K562 (cell line): ENCODE data around the gene BMP6. TPM values are rescaled to one million over a fixed set of nuclear protein-coding genes. Genes with fewer than 3 reads are reported as not detected.

Experiments
- ATAC-seq: fragments of 200-7000 bp; cut with Tn5 transposase; 3 replicates; pipeline ENCODE4 v1.9.1; 2020; ENCODE audit warnings: moderate library complexity
- BruUV-seq: library from RNA; stranded (reverse); fragments of 400-500 nt; replicated peaks from 2 replicates; lab custom pipeline; 2021; lab: Mats Ljungman, UMichigan
- CTCF ChIA-PET: fragments of 300-600 bp; formaldehyde crosslinking; extraction: SDS; loops from one replicate; lab custom pipeline; 2021; ENCODE audit warnings: low intra/inter-chr PET ratio; lab: Yijun Ruan, JAX
- POLR2A ChIA-PET: fragments of 300-600, 350-650 bp; sonication (Branson Sonifier 250); formaldehyde crosslinking; extraction: SDS; loops from one replicate; lab custom pipeline; 2021; ENCODE audit warnings: antibody characterized with exemption, inconsistent platforms; lab: Yijun Ruan, JAX
- DNase-seq, 4 experiments: peaks; one replicate each; pipeline versions ENCODE4 v3.0.0 to v3.0.0-alpha.2; 2011 to 2018; ENCODE audit warnings: low spot score in 3 of 4, mixed read lengths in 3 of 4; ENCODE audit errors: extremely low read depth in 1 of 4
- FAIRE-seq: peaks from 2 replicates; lab custom pipeline; 2011; peaks lifted over from hg19 to GRCh38; lab: Jason Lieb, UNC
- H2AFZ ChIP-seq: 2 replicates; pipeline ENCODE4 v1.6.0; 2011; ENCODE audit warnings: low read depth, low read length, control low read depth, inconsistent platforms
- H3K27ac ChIP-seq: fragments of 200-600 bp; 3 replicates; pipeline ENCODE4 v1.8.0; 2011; ENCODE audit warnings: low read depth, mild to moderate bottlenecking, control low read depth, inconsistent platforms, low read length, moderate library complexity, mixed read lengths; ENCODE audit errors: extremely low read depth
- H3K27me3 ChIP-seq, 2 experiments: fragments of 300-600 bp in 1 of 2; 2 replicates in 1 of 2; 3 replicates in 1 of 2; pipeline versions ENCODE4 v1.6.0 to v1.8.0; 2011; ENCODE audit warnings: inconsistent platforms in 2 of 2, low read length in 2 of 2, mild to moderate bottlenecking in 1 of 2, mixed read lengths in 1 of 2, moderate library complexity in 1 of 2; ENCODE audit not compliant: control insufficient read depth in 2 of 2, insufficient read depth in 2 of 2
- H3K36me3 ChIP-seq: fragments of 300-600 bp; 3 replicates; pipeline ENCODE4 v1.8.0; 2011; ENCODE audit warnings: mild to moderate bottlenecking, low read length, inconsistent platforms; ENCODE audit not compliant: control insufficient read depth, insufficient read depth
- H3K4me1 ChIP-seq, 2 experiments: fragments of 200-600 bp in 1 of 2; replicated peaks in 1 of 2; 2 replicates in 1 of 2; 3 replicates in 1 of 2; pipeline versions ENCODE4 v1.5.1 to v1.8.0; 2011; ENCODE audit warnings: inconsistent platforms in 2 of 2, low read length in 2 of 2, mild to moderate bottlenecking in 1 of 2, mixed read lengths in 1 of 2, moderate library complexity in 1 of 2; ENCODE audit not compliant: control insufficient read depth in 2 of 2, insufficient read depth in 2 of 2
- H3K4me2 ChIP-seq: 2 replicates; pipeline ENCODE4 v1.6.1; 2011; ENCODE audit warnings: low read length, control low read depth, inconsistent platforms, mixed read lengths; ENCODE audit not compliant: insufficient read depth
- H3K4me3 ChIP-seq: fragments of 200-600 bp; sonication (generic), shearing (Covaris generic); 2 replicates; pipeline ENCODE4 v1.5.1; 2016; ENCODE audit warnings: control low read depth, inconsistent platforms
- H3K79me2 ChIP-seq: fragments of 200-600 bp; 3 replicates; pipeline ENCODE4 v1.8.0; 2011; ENCODE audit warnings: low read length, inconsistent platforms; ENCODE audit not compliant: control insufficient read depth, insufficient read depth
- H3K9ac ChIP-seq, 2 experiments: 2 replicates each; pipeline versions ENCODE4 v1.6.0 to v1.6.1; 2011; ENCODE audit warnings: low read depth in 2 of 2, low read length in 2 of 2, control low read depth in 1 of 2, inconsistent platforms in 1 of 2, mild to moderate bottlenecking in 1 of 2, mixed read lengths in 1 of 2; ENCODE audit not compliant: insufficient read depth in 1 of 2
- H3K9me1 ChIP-seq: one replicate; pipeline ENCODE4 v1.6.0; 2011; ENCODE audit warnings: inconsistent platforms, mild to moderate bottlenecking, low read length, moderate library complexity; ENCODE audit not compliant: control insufficient read depth, insufficient read depth
- H3K9me3 ChIP-seq: replicated peaks from 2 replicates; pipeline ENCODE4 v1.5.1; 2011; ENCODE audit warnings: low read depth, low read length, inconsistent platforms; ENCODE audit not compliant: control insufficient read depth, insufficient read depth
- H4K20me1 ChIP-seq: replicated peaks from 2 replicates; pipeline ENCODE4 v1.6.1; 2011; ENCODE audit warnings: low read length, inconsistent platforms, mixed read lengths; ENCODE audit not compliant: control insufficient read depth, insufficient read depth
- CREB1 ChIP-seq, 2 experiments: sonication (generic) in 1 of 2; formaldehyde crosslinking in 1 of 2; IDR thresholded peaks; 2 replicates each; pipeline versions ENCODE4 v1.6.1 to v1.8.0; 2012 to 2022; ENCODE audit warnings: inconsistent platforms in 1 of 2, mild to moderate bottlenecking in 1 of 2, missing genetic modification reagents in 1 of 2, moderate library complexity in 1 of 2
- DACH1 ChIP-seq: fragments of 450-650 bp; IDR thresholded peaks from 2 replicates; pipeline ENCODE4 v1.6.1; 2018; ENCODE audit not compliant: partially characterized antibody
- ERF ChIP-seq: fragments of 450-650 bp; formaldehyde crosslinking; IDR thresholded peaks from 2 replicates; pipeline ENCODE4 v1.4.0; 2020; ENCODE audit warnings: mild to moderate bottlenecking, mixed read lengths
- GATAD2A ChIP-seq: fragments of 450-650 bp; IDR thresholded peaks from 2 replicates; pipeline ENCODE4 v1.6.1; 2017
- HINFP ChIP-seq: fragments of 450-650 bp; conservative IDR thresholded peaks from 2 replicates; pipeline ENCODE4 v1.6.1; 2016; ENCODE audit warnings: missing genetic modification characterization, low read depth, mild to moderate bottlenecking, control low read depth, missing compliant biosample characterization
- HNRNPH1 ChIP-seq: fragments of 200-400 bp; formaldehyde crosslinking; optimal IDR thresholded peaks from 2 replicates; pipeline ENCODE3; 2017; ENCODE audit warnings: low read depth, mild to moderate bottlenecking, low read length, moderate library complexity
- KLF16 ChIP-seq: IDR thresholded peaks from 2 replicates; pipeline ENCODE4 v1.6.1; 2016; ENCODE audit warnings: antibody characterized with exemption
- MCM7 ChIP-seq, 2 experiments: fragments of 450-650 bp; IDR thresholded peaks; 2 replicates each; pipeline ENCODE4 v1.6.1; 2016 to 2018
- PPARD ChIP-seq: fragments of 250-450 bp; sonication (Bioruptor Pico); IDR thresholded peaks from 2 replicates; pipeline ENCODE4 v1.8.0; 2022; ENCODE audit warnings: inconsistent platforms, mild to moderate bottlenecking, moderate library complexity
- TARDBP ChIP-seq: fragments of 450-650 bp; IDR thresholded peaks from 2 replicates; pipeline ENCODE4 v1.6.1; 2016
- ZNF324 ChIP-seq: fragments of 250-450 bp; sonication (Bioruptor Pico); IDR thresholded peaks from 2 replicates; pipeline ENCODE4 v1.4.0; 2020; ENCODE audit warnings: mild to moderate bottlenecking
- ZNF436 ChIP-seq: fragments of 250-450, 450-650 bp; sonication (Bioruptor Pico); formaldehyde crosslinking; IDR thresholded peaks from 2 replicates; pipeline ENCODE4 v1.7.0; 2020; ENCODE audit warnings: mild to moderate bottlenecking
- WGBS: fragments of 100-300 bp; shearing (Covaris generic); methylation state at CpG from one replicate; pipeline ENCODE4 v1.1.6; 2016; ENCODE audit warnings: low coverage, mixed read lengths; ENCODE audit not compliant: insufficient coverage; ENCODE audit errors: missing lambda C conversion rate; 5-methylcytosine and 5-hydroxymethylcytosine counted together
- in situ Hi-C: fragments of 300-500 bp; cut with MboI; formaldehyde crosslinking; loops from 4 replicates; pipeline ENCODE4 v1.15.0; 2018; ENCODE audit warnings: inconsistent platforms, mixed read lengths
- intact Hi-C: fragments of 100-400 bp; cut with micrococcal nuclease; formaldehyde crosslinking; loops from 2 replicates; pipeline ENCODE4 v1.14.2; 2022
- polyA plus RNA-seq, 8 experiments: library from polyadenylated mRNA; depleted of rRNA in 4 of 8; stranded (reverse) in 5 of 8; unstranded in 3 of 8; fragments of >200 nt; fragmentation: Nextera tagmentation in 2 of 8; fragmentation: Illumina TruSeq in 1 of 8; extraction: Ambion mirVana in 2 of 8; extraction: Trizol in 1 of 8; gene quantifications; 2 replicates each; pipeline versions ENCODE4 v1.2.1 to v1.2.3, GENCODE V29; 2011 to 2014; ENCODE audit warnings: inconsistent platforms in 1 of 8, missing spikeins in 1 of 8
- total RNA-seq, 7 experiments: library from RNA; depleted of rRNA in 6 of 7; stranded (reverse); fragments of >200 nt in 6 of 7; fragmentation: Illumina TruSeq in 2 of 7; extraction: Trizol in 2 of 7; gene quantifications; 2 replicates each; pipeline versions ENCODE4 v1.2.1 to v1.2.3, GENCODE V29; 2011 to 2021; ENCODE audit warnings: low replicate concordance in 1 of 7
- TF ChIP-seq, protein P1 (sequence below): fragments of 200-600 bp; sonication (generic); IDR thresholded peaks from one replicate; pipeline ENCODE4 v1.6.1; 2012; ENCODE audit warnings: mild to moderate bottlenecking, low read depth, low read length, inconsistent platforms

BMP6 gene
- total and polyA plus RNA-seq, 9 of the 15 experiments (the other 6 are each of a cell fraction or from before 2014, with no cell fraction given) = 0.01 to 0.13 (median 0.06) TPM; not detected in 3

- no peak overlapping the region for H3K9ac ChIP-seq
- H3K4me3 ChIP-seq = no peak overlapping the region
- BruUV-seq = no TSS peak
- no peaks in the 10 kb centered on the region for H3K36me3 ChIP-seq
- no peak overlapping the region for H3K27ac ChIP-seq
- no peaks in the 10 kb centered on the region for H3K9me1 ChIP-seq
- no peaks in the 10 kb centered on the region for H4K20me1 ChIP-seq
- intact Hi-C loops = no loop called here
- H3K4me1 ChIP-seq = no peaks in the 10 kb centered on the region
- no peaks in the 10 kb centered on the region for H3K9me3 ChIP-seq
- ChIA-PET CTCF (no interaction called here), POLR2A (no interaction called here)
- no peaks in the 10 kb centered on the region for H3K79me2 ChIP-seq
- no peak for ATAC-seq
- H3K4me2 ChIP-seq = no peak overlapping the region
- peaks cover 24 to 66% of the 10 kb centered on the region in 2 experiments for H3K27me3 ChIP-seq
- no peak for FAIRE-seq
- in situ Hi-C loops = no loop called here
- DNase-seq = no peak
- no peak overlapping the region for H2AFZ ChIP-seq
- WGBS = 0% methylated on average over 6 of the region's 6 CpGs
- TF ChIP-seq DACH1 = no peak
- no peak for TF ChIP-seq HINFP (tag)
- no peak for TF ChIP-seq PPARD
- TF ChIP-seq ERF (CRISPR knock-in tag) = no peak
- TF ChIP-seq MCM7 (IDR thresholded peaks at IDR 0.05) = no peak
- TF ChIP-seq CREB1 (IDR thresholded peaks at IDR 0.05) = no peak
- no peak for TF ChIP-seq CREB1 (CRISPR knock-in tag; IDR thresholded peaks at IDR 0.05)
- TF ChIP-seq KLF16 = no peak
- no peak for TF ChIP-seq ZNF324 (CRISPR knock-in tag)
- TF ChIP-seq ZNF436 (CRISPR knock-in tag) = no peak
- TF ChIP-seq GATAD2A = no peak
- no peak for TF ChIP-seq HNRNPH1
- TF ChIP-seq, protein P1, sequence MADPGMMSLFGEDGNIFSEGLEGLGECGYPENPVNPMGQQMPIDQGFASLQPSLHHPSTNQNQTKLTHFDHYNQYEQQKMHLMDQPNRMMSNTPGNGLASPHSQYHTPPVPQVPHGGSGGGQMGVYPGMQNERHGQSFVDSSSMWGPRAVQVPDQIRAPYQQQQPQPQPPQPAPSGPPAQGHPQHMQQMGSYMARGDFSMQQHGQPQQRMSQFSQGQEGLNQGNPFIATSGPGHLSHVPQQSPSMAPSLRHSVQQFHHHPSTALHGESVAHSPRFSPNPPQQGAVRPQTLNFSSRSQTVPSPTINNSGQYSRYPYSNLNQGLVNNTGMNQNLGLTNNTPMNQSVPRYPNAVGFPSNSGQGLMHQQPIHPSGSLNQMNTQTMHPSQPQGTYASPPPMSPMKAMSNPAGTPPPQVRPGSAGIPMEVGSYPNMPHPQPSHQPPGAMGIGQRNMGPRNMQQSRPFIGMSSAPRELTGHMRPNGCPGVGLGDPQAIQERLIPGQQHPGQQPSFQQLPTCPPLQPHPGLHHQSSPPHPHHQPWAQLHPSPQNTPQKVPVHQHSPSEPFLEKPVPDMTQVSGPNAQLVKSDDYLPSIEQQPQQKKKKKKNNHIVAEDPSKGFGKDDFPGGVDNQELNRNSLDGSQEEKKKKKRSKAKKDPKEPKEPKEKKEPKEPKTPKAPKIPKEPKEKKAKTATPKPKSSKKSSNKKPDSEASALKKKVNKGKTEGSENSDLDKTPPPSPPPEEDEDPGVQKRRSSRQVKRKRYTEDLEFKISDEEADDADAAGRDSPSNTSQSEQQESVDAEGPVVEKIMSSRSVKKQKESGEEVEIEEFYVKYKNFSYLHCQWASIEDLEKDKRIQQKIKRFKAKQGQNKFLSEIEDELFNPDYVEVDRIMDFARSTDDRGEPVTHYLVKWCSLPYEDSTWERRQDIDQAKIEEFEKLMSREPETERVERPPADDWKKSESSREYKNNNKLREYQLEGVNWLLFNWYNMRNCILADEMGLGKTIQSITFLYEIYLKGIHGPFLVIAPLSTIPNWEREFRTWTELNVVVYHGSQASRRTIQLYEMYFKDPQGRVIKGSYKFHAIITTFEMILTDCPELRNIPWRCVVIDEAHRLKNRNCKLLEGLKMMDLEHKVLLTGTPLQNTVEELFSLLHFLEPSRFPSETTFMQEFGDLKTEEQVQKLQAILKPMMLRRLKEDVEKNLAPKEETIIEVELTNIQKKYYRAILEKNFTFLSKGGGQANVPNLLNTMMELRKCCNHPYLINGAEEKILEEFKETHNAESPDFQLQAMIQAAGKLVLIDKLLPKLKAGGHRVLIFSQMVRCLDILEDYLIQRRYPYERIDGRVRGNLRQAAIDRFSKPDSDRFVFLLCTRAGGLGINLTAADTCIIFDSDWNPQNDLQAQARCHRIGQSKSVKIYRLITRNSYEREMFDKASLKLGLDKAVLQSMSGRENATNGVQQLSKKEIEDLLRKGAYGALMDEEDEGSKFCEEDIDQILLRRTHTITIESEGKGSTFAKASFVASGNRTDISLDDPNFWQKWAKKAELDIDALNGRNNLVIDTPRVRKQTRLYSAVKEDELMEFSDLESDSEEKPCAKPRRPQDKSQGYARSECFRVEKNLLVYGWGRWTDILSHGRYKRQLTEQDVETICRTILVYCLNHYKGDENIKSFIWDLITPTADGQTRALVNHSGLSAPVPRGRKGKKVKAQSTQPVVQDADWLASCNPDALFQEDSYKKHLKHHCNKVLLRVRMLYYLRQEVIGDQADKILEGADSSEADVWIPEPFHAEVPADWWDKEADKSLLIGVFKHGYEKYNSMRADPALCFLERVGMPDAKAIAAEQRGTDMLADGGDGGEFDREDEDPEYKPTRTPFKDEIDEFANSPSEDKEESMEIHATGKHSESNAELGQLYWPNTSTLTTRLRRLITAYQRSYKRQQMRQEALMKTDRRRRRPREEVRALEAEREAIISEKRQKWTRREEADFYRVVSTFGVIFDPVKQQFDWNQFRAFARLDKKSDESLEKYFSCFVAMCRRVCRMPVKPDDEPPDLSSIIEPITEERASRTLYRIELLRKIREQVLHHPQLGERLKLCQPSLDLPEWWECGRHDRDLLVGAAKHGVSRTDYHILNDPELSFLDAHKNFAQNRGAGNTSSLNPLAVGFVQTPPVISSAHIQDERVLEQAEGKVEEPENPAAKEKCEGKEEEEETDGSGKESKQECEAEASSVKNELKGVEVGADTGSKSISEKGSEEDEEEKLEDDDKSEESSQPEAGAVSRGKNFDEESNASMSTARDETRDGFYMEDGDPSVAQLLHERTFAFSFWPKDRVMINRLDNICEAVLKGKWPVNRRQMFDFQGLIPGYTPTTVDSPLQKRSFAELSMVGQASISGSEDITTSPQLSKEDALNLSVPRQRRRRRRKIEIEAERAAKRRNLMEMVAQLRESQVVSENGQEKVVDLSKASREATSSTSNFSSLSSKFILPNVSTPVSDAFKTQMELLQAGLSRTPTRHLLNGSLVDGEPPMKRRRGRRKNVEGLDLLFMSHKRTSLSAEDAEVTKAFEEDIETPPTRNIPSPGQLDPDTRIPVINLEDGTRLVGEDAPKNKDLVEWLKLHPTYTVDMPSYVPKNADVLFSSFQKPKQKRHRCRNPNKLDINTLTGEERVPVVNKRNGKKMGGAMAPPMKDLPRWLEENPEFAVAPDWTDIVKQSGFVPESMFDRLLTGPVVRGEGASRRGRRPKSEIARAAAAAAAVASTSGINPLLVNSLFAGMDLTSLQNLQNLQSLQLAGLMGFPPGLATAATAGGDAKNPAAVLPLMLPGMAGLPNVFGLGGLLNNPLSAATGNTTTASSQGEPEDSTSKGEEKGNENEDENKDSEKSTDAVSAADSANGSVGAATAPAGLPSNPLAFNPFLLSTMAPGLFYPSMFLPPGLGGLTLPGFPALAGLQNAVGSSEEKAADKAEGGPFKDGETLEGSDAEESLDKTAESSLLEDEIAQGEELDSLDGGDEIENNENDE = no peak
- TF ChIP-seq TARDBP = no peak
Measured at GRCh38 chr6:7781240-7781639, 55.3 kb downstream of the BMP6 start.
